Measurements from ENCODE around the gene RCOR3.
"Not testable (repeated sequence)": the region's sequence is repeated elsewhere in the genome, so short reads cannot be mapped to it uniquely, and the experiment has no call there.

Gene RCOR3

GRCh38 chr1:211247921-211248320 is 11.2 kb upstream of the RCOR3 start:
- DNase-seq (ENCODE audit: low read depth, low spot score): no peak
- TF ChIP-seq, protein P1, sequence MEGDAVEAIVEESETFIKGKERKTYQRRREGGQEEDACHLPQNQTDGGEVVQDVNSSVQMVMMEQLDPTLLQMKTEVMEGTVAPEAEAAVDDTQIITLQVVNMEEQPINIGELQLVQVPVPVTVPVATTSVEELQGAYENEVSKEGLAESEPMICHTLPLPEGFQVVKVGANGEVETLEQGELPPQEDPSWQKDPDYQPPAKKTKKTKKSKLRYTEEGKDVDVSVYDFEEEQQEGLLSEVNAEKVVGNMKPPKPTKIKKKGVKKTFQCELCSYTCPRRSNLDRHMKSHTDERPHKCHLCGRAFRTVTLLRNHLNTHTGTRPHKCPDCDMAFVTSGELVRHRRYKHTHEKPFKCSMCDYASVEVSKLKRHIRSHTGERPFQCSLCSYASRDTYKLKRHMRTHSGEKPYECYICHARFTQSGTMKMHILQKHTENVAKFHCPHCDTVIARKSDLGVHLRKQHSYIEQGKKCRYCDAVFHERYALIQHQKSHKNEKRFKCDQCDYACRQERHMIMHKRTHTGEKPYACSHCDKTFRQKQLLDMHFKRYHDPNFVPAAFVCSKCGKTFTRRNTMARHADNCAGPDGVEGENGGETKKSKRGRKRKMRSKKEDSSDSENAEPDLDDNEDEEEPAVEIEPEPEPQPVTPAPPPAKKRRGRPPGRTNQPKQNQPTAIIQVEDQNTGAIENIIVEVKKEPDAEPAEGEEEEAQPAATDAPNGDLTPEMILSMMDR (IDR thresholded peaks at IDR 0.05; ENCODE audit: low read depth, low read length): no peak
- in situ Hi-C loops (cut with HindIII; ENCODE audit: low sequenced_read_pairs): no loop called here
- no peak overlapping the region for H3K4me3 ChIP-seq (ENCODE audit: low read depth, low read length)

DNA sequence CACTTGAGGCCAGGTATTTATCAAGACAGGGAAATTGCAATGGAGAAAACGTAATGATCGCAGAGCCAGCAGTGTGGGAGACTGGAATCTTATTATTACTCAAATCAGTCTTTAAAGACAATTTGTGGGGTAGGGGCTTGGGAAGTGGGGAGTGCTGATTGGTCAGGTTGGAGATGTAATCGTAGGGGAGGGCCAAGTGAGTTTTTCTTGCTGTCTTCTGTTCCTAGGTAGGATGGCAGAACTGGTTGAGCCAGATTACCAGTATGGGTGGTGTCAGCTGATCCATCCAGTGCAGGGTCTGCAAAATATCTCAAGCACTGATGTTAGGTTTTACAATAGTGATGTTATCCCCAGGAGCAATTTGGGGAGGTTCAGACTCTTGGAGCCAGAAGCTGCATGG is 9.6 kb upstream of the RCOR3 start:
- DNase-seq (ENCODE audit: low read depth, low spot score); in situ Hi-C loops (cut with HindIII; ENCODE audit: low sequenced_read_pairs); H3K4me3 ChIP-seq (ENCODE audit: low read depth, low read length): not testable (repeated sequence)

GRCh38 chr1:211257826-211258225 is 1.3 kb upstream of the RCOR3 start:
- TF ChIP-seq, protein P1 (IDR thresholded peaks at IDR 0.05; ENCODE audit: low read depth, low read length): no peak
- in situ Hi-C loops (cut with HindIII; ENCODE audit: low sequenced_read_pairs): no loop called here
- peak overlapping the region; percentile 91 for H3K4me3 ChIP-seq (ENCODE audit: low read depth, low read length)
- peak; percentile 47 for DNase-seq (ENCODE audit: low read depth, low spot score)

GRCh38 chr1:211258310-211258755 is 833 bp upstream of the RCOR3 start:
- TF ChIP-seq, protein P1 (IDR thresholded peaks at IDR 0.05; ENCODE audit: low read depth, low read length): no peak
- in situ Hi-C loops (cut with HindIII; ENCODE audit: low sequenced_read_pairs): no loop called here
- peak overlapping the region; percentile 91 for H3K4me3 ChIP-seq (ENCODE audit: low read depth, low read length)
- peak; percentile 86 for DNase-seq (ENCODE audit: low read depth, low spot score)

DNA sequence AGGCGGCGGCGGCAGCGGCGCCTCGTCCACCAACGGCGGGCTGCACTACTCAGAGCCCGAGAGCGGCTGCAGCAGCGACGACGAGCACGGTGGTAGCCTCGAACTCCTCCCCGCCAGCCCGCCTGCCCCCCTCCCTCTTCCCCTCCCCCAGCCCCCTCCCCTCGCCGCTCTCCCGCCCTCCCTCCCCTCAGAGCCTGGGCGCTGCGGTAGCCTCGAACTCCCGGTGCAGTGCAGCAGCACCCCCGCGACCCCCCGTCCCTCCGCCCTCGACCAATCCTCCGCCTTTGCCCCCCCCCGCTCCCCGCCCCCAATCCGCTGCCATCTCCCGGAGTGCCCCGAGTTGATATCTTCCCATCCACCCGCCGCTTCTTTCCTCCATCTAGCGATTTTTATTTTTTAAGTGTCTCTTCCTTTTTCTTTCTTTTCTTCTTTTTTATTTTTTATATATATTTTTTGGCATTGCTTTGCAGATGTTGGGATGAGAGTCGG is 516 bp downstream of the RCOR3 start:
- H3K4me3 ChIP-seq (ENCODE audit: low read depth, low read length): peak overlapping the region; percentile 91
- DNase-seq (ENCODE audit: low read depth, low spot score): peak; percentile 71
- in situ Hi-C loops (cut with HindIII; ENCODE audit: low sequenced_read_pairs): no loop called here
- TF ChIP-seq, protein P1 (IDR thresholded peaks at IDR 0.05; ENCODE audit: low read depth, low read length): no peak

DNA sequence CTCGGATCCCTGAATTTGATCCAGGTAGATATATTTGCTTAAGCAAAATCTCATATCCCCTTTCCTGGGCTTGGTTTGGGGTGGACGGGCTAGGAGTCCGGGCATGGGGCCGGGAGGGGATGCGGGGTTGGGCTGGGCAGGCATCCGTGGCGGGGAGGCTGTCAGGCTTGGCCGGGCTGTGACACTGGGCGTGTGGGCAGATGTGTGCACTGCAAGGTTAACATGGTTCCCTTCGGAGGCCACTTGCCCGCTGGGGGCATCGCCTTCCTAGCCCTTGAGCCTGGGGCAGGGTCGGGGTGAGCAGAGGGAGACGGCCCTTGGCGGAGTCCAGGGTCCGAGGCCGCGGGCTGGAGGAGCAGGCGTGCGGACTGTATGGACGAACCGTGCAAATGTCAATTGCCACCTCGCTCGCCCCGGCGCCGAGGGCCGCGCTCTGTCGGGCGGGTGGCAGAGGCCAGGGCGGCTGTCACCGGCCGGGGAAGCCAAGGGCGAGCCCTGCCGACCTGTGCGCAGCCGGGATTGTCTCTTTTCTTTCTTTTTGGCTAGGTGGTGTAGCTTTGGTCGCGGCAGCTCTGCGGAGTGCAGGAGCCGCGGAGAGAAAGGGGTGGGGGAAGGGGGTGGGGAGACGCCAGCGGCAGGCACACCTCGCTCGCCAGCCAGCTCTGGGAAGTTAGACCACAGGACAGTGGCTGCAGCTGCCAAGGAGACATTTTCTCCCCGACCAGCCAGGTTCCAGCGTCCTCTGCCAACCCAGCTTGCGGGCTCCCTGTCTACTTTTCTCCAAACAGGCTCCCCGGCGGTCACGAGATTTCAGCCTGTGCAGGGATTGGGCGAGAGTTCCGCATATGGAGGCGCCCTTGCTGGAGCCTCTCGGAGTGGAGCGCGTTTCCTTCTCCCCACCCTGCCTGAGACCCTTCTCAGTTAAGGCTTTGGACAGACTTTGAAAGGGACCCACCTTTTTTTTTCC is 1.3 kb downstream of the RCOR3 start:
- DNase-seq (ENCODE audit: low read depth, low spot score): peak; percentile 77
- H3K4me3 ChIP-seq (ENCODE audit: low read depth, low read length): peak overlapping the region; percentile 91
- in situ Hi-C loops (cut with HindIII; ENCODE audit: low sequenced_read_pairs): no loop called here
- TF ChIP-seq, protein P1 (IDR thresholded peaks at IDR 0.05; ENCODE audit: low read depth, low read length): no peak

GRCh38 chr1:211261229-211261628 is 2.1 kb downstream of the RCOR3 start:
- H3K4me3 ChIP-seq (ENCODE audit: low read depth, low read length): peak overlapping the region; percentile 91
- in situ Hi-C loops (cut with HindIII; ENCODE audit: low sequenced_read_pairs): no loop called here
- DNase-seq (ENCODE audit: low read depth, low spot score): no peak
- TF ChIP-seq, protein P1 (IDR thresholded peaks at IDR 0.05; ENCODE audit: low read depth, low read length): no peak

DNA sequence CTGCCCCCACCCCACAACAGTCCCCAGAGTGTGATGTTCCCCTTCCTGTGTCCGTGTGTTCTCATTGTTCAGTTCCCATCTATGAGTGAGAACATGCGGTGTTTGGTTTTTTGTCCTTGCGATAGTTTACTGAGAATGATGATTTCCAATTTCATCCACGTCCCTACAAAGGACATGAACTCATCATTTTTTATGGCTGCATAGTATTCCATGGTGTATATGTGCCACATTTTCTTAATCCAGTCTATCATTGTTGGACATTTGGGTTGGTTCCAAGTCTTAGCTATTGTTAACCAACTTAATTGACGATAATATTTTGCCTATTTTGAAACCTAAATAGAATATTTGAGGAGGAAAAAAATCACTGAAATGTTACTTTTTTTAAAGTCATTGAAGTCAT is 3.9 kb downstream of the RCOR3 start:
- H3K4me3 ChIP-seq (ENCODE audit: low read depth, low read length); in situ Hi-C loops (cut with HindIII; ENCODE audit: low sequenced_read_pairs); DNase-seq (ENCODE audit: low read depth, low spot score): not testable (repeated sequence)
